Testis (tissue), 3 donors: Measurements from ENCODE around the gene DISC1. TPM values are rescaled to one million over a fixed set of nuclear protein-coding genes. Genes with fewer than 3 reads are reported as not detected.

Experiments used
- DNase-seq: peaks from one replicate; pipeline ENCODE4 v3.0.0-alpha.2; 2019
- H3K27ac ChIP-seq, 2 donors: fragments of 200-600 bp; sonication (generic); one replicate each; pipeline ENCODE4 v1.5.1; 2019
- H3K27me3 ChIP-seq: fragments of 200-600 bp; sonication (generic); one replicate; pipeline ENCODE4 v1.5.1; 2019
- H3K36me3 ChIP-seq: fragments of 200-600 bp; sonication (generic); one replicate; pipeline ENCODE4 v1.5.1; 2017; ENCODE audit warnings: low read depth; ENCODE audit errors: missing control alignments
- H3K4me1 ChIP-seq: fragments of 200-600 bp; sonication (generic); one replicate; pipeline ENCODE4 v1.5.1; 2019
- H3K4me3 ChIP-seq, 2 donors: fragments of 200-600 bp; sonication (generic); one replicate each; pipeline ENCODE4 v1.5.1; 2017 to 2019
- H3K9me3 ChIP-seq: fragments of 200-600 bp; sonication (generic); one replicate; pipeline ENCODE4 v1.5.1; 2017
- POLR2A ChIP-seq: fragments of 450-650 bp; IDR thresholded peaks from one replicate; pipeline ENCODE4 v1.6.1; 2017; ENCODE audit warnings: antibody characterized with exemption, mild to moderate bottlenecking, moderate library complexity
- WGBS, 2 donors: methylation state at CpG; one replicate each; pipeline ENCODE4 v1.1.5; 2018; 5-methylcytosine and 5-hydroxymethylcytosine counted together
- intact Hi-C: fragments of 100-400 bp; cut with DNase I; formaldehyde crosslinking; loops from one replicate; pipeline ENCODE4 v1.15.1; 2023; ENCODE audit warnings: low total_unique reads
- polyA plus RNA-seq: library from polyadenylated mRNA; stranded (reverse); fragments of 350-450 nt; fragmentation: Illumina TruSeq; extraction: RNeasy Lipid Tissue Mini Kit (QIAGEN cat#74804); gene quantifications from one replicate; pipeline ENCODE4 v1.2.3, GENCODE V29; 2014; ENCODE audit warnings: low read depth, low replicate concordance; ENCODE audit not compliant: insufficient read depth
- total RNA-seq, 2 donors: library from RNA; depleted of rRNA; stranded (reverse); fragments of >200 nt; gene quantifications; one replicate each; pipeline ENCODE4 v1.2.3, GENCODE V29; 2016
- TF ChIP-seq, protein P1 (sequence below), 3 experiments: fragments of 450-650 bp in 2 of 3; fragments of 200-600 bp in 1 of 3; sonication (generic) in 1 of 3; IDR thresholded peaks; one replicate each; pipeline ENCODE4 v1.5.1; 2016 to 2019; ENCODE audit warnings: antibody characterized with exemption in 3 of 3, mild to moderate bottlenecking in 2 of 3, moderate library complexity in 1 of 3

Gene DISC1
- total and polyA plus RNA-seq, 3 donors from 2014 or later: 1.8 to 6.8 (median 5.7) TPM

DNA sequence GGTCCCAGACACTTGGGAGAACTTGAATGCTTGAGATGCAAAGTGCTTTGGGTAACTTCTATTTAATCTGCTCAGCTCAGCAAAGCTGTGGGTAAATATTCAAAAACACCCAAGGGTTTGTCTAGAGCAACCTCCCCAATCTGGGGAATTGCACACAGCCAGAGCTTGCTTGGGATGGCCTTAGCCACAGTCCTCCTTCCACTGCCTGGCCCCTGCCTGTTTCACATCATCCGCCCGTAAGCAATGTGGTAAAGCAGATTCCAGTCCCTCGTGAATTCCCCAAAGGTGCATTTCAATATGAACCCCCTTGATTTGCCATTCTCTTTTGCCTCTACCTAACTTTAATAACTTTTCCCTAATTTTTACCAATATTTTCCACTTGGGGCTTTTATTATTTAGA is 418.1 kb downstream of the DISC1 start:
- H3K27ac ChIP-seq: no peak overlapping the region
- WGBS, 2 donors: 92 to 93% methylated on average over 3 of the region's 3 CpGs
- intact Hi-C loops: no loop called here

DNA sequence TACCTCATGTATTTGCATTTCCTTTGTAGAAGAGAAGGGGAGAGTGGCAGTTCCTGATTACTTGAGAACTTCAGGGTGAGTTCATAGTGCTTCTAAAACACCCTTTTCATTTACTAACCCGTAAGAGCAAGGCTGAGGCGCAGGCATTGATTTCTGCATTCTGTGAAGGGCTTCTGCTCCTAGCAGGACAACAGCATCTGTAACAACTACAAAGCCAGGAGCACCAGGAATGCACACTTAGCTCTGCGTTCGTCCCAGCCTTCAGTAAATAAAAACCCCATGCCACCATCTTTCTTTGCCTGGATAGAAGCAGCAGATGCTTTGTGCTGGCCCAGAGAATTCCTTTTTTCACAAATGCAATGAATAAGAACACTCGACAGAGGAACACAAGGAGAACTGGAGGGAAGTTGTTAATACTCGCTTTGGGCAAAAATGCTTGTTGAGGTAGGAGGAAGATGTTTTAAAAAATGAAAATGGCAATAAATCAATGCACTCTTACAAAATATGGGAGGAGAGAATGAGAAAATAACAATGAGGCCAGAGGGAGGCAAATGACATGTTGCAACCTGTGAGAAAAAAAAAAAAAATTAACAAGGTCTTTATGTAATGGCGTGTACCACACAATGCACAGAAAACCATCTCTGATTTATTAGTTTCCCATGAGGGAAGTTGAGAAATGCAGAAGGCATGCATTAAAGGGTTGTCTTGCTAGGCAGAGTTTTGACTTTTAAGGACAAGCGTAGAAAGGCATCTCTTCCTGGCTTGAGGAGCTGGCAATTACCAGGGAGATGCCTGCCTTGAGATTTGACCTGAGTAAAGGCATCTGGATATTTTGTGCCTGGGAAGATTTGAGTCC is 418.8 kb downstream of the DISC1 start:
- Histone ChIP-seq H3K27ac (no peak overlapping the region), H3K4me1 (no peaks in the 10 kb centered on the region), H3K36me3 (no peaks in the 10 kb centered on the region), H3K4me3 (no peak overlapping the region), H3K9me3 (no peaks in the 10 kb centered on the region), H3K27me3 (no peaks in the 10 kb centered on the region)
- intact Hi-C loops: no loop called here
- TF ChIP-seq, protein P1, sequence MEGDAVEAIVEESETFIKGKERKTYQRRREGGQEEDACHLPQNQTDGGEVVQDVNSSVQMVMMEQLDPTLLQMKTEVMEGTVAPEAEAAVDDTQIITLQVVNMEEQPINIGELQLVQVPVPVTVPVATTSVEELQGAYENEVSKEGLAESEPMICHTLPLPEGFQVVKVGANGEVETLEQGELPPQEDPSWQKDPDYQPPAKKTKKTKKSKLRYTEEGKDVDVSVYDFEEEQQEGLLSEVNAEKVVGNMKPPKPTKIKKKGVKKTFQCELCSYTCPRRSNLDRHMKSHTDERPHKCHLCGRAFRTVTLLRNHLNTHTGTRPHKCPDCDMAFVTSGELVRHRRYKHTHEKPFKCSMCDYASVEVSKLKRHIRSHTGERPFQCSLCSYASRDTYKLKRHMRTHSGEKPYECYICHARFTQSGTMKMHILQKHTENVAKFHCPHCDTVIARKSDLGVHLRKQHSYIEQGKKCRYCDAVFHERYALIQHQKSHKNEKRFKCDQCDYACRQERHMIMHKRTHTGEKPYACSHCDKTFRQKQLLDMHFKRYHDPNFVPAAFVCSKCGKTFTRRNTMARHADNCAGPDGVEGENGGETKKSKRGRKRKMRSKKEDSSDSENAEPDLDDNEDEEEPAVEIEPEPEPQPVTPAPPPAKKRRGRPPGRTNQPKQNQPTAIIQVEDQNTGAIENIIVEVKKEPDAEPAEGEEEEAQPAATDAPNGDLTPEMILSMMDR (IDR thresholded peaks at IDR 0.05): no peak
- no peak for TF ChIP-seq POLR2A
- WGBS, 2 donors: 90 to 93% methylated on average over 8 of the region's 8 CpGs
- no peak for DNase-seq

More for the DNA sequence above, 418.1 kb downstream of the DISC1 start:
- no peaks in the 10 kb centered on the region for H3K27me3 ChIP-seq
- no peak for TF ChIP-seq POLR2A
- TF ChIP-seq, protein P1 (IDR thresholded peaks at IDR 0.05): no peak
- no peak overlapping the region for H3K4me3 ChIP-seq
- no peaks in the 10 kb centered on the region for H3K4me1 ChIP-seq
- H3K9me3 ChIP-seq: no peaks in the 10 kb centered on the region
- DNase-seq: no peak
- H3K36me3 ChIP-seq: no peaks in the 10 kb centered on the region

DNA sequence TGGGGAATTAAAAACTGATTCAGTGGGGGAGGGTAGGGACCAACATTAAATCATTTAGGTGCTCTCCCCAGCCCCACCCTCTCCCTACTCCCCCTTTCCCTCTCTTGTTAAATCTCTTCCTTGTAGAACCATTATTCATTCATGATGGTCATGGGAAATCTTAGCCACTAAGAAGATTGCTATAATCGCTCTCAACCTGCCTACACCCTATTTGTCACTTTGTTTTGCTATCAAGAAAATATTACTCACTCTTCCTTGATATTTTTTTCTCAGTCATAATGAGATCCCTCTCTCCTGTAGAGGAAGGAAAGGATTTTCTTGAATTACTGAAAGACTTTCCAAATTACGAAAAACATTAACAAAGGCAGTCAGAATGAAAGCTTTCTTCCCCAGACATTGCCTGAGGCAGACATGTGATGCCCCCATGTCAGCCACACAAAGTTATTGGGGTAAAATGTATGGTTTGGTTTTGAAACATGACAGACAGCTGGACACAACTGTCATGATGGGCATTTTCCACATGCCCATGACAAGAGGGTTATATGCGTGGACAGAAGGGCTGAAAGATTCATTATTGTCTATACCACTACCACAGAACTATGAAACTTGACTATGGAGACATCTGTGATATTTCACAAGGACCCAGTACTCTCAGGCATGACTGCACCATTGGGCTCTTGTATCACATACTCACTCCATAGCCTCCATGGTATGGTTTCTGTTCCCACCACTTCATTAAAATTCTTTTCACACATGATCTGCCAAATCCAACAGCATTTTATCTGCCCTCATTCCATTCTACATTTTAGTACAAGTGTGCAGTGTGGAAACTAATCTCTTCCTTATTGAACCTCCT is 420.1 kb downstream of the DISC1 start:
- Histone ChIP-seq H3K27ac (no peak overlapping the region), H3K9me3 (no peaks in the 10 kb centered on the region), H3K4me1 (no peaks in the 10 kb centered on the region), H3K36me3 (no peaks in the 10 kb centered on the region), H3K27me3 (no peaks in the 10 kb centered on the region), H3K4me3 (no peak overlapping the region)
- intact Hi-C loops: no loop called here
- no peak for DNase-seq
- no peak for TF ChIP-seq POLR2A
- TF ChIP-seq, protein P1 (IDR thresholded peaks at IDR 0.05): no peak
- 91% methylated on average over 3 of the region's 3 CpGs for WGBS, 2 donors

DNA sequence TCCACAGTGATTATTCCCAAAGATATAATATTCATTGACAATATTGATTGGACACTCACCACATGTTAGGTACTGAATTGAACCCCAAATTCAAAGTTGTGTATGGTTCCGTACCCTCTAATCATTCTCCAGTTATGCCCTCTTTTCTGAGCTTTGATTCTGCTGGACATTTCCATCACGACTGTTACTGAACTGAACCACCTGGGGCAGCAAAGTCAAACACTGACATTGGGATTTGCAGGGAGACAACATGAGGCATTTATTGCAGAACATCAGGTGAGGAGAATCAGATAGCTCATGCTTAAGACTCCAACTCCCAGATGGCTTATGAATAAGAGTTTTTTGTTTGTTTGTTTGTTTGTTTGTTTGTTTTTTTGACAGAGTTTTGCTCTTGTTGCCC is 420.9 kb downstream of the DISC1 start:
- Histone ChIP-seq H3K9me3 (no peaks in the 10 kb centered on the region), H3K36me3 (no peaks in the 10 kb centered on the region), H3K27ac (no peak overlapping the region), H3K4me1 (no peaks in the 10 kb centered on the region), H3K27me3 (no peaks in the 10 kb centered on the region), H3K4me3 (no peak overlapping the region)
- WGBS, 2 donors: 84 to 89% methylated on average over 2 of the region's 2 CpGs
- TF ChIP-seq, protein P1 (IDR thresholded peaks at IDR 0.05): no peak
- no peak for TF ChIP-seq POLR2A
- intact Hi-C loops: no loop called here
- DNase-seq: no peak
